K562 (cell line): ENCODE measurements around the gene FAM209A. TPM values are rescaled to one million over a fixed set of nuclear protein-coding genes. Genes with fewer than 3 reads are reported as not detected.
"Not testable (repeated sequence)": the region's sequence is repeated elsewhere in the genome, so short reads cannot be mapped to it uniquely, and the experiment has no call there.

ENCODE experiments used
- ATAC-seq: fragments of 200-7000 bp; cut with Tn5 transposase; 3 replicates; pipeline ENCODE4 v1.9.1; 2020; ENCODE audit warnings: moderate library complexity
- BruUV-seq: library from RNA; stranded (reverse); fragments of 400-500 nt; replicated peaks from 2 replicates; lab custom pipeline; 2021; lab: Mats Ljungman, UMichigan
- CTCF ChIA-PET: fragments of 300-600 bp; formaldehyde crosslinking; extraction: SDS; loops from one replicate; lab custom pipeline; 2021; ENCODE audit warnings: low intra/inter-chr PET ratio; lab: Yijun Ruan, JAX
- POLR2A ChIA-PET: fragments of 300-600, 350-650 bp; sonication (Branson Sonifier 250); formaldehyde crosslinking; extraction: SDS; loops from one replicate; lab custom pipeline; 2021; ENCODE audit warnings: antibody characterized with exemption, inconsistent platforms; lab: Yijun Ruan, JAX
- DNase-seq, 4 experiments: peaks; one replicate each; pipeline versions ENCODE4 v3.0.0 to v3.0.0-alpha.2; 2011 to 2018; ENCODE audit warnings: low spot score in 3 of 4, mixed read lengths in 3 of 4; ENCODE audit errors: extremely low read depth in 1 of 4
- FAIRE-seq: peaks from 2 replicates; lab custom pipeline; 2011; peaks lifted over from hg19 to GRCh38; lab: Jason Lieb, UNC
- H2AFZ ChIP-seq: 2 replicates; pipeline ENCODE4 v1.6.0; 2011; ENCODE audit warnings: low read depth, low read length, control low read depth, inconsistent platforms
- H3K27ac ChIP-seq: fragments of 200-600 bp; 3 replicates; pipeline ENCODE4 v1.8.0; 2011; ENCODE audit warnings: low read depth, mild to moderate bottlenecking, control low read depth, inconsistent platforms, low read length, moderate library complexity, mixed read lengths; ENCODE audit errors: extremely low read depth
- H3K27me3 ChIP-seq, 2 experiments: fragments of 300-600 bp in 1 of 2; 2 replicates in 1 of 2; 3 replicates in 1 of 2; pipeline versions ENCODE4 v1.6.0 to v1.8.0; 2011; ENCODE audit warnings: inconsistent platforms in 2 of 2, low read length in 2 of 2, mild to moderate bottlenecking in 1 of 2, mixed read lengths in 1 of 2, moderate library complexity in 1 of 2; ENCODE audit not compliant: control insufficient read depth in 2 of 2, insufficient read depth in 2 of 2
- H3K36me3 ChIP-seq: fragments of 300-600 bp; 3 replicates; pipeline ENCODE4 v1.8.0; 2011; ENCODE audit warnings: mild to moderate bottlenecking, low read length, inconsistent platforms; ENCODE audit not compliant: control insufficient read depth, insufficient read depth
- H3K4me1 ChIP-seq, 2 experiments: fragments of 200-600 bp in 1 of 2; replicated peaks in 1 of 2; 2 replicates in 1 of 2; 3 replicates in 1 of 2; pipeline versions ENCODE4 v1.5.1 to v1.8.0; 2011; ENCODE audit warnings: inconsistent platforms in 2 of 2, low read length in 2 of 2, mild to moderate bottlenecking in 1 of 2, mixed read lengths in 1 of 2, moderate library complexity in 1 of 2; ENCODE audit not compliant: control insufficient read depth in 2 of 2, insufficient read depth in 2 of 2
- H3K4me2 ChIP-seq: 2 replicates; pipeline ENCODE4 v1.6.1; 2011; ENCODE audit warnings: low read length, control low read depth, inconsistent platforms, mixed read lengths; ENCODE audit not compliant: insufficient read depth
- H3K4me3 ChIP-seq: fragments of 200-600 bp; sonication (generic), shearing (Covaris generic); 2 replicates; pipeline ENCODE4 v1.5.1; 2016; ENCODE audit warnings: control low read depth, inconsistent platforms
- H3K79me2 ChIP-seq: fragments of 200-600 bp; 3 replicates; pipeline ENCODE4 v1.8.0; 2011; ENCODE audit warnings: low read length, inconsistent platforms; ENCODE audit not compliant: control insufficient read depth, insufficient read depth
- H3K9ac ChIP-seq, 2 experiments: 2 replicates each; pipeline versions ENCODE4 v1.6.0 to v1.6.1; 2011; ENCODE audit warnings: low read depth in 2 of 2, low read length in 2 of 2, control low read depth in 1 of 2, inconsistent platforms in 1 of 2, mild to moderate bottlenecking in 1 of 2, mixed read lengths in 1 of 2; ENCODE audit not compliant: insufficient read depth in 1 of 2
- H3K9me1 ChIP-seq: one replicate; pipeline ENCODE4 v1.6.0; 2011; ENCODE audit warnings: inconsistent platforms, mild to moderate bottlenecking, low read length, moderate library complexity; ENCODE audit not compliant: control insufficient read depth, insufficient read depth
- H3K9me3 ChIP-seq: replicated peaks from 2 replicates; pipeline ENCODE4 v1.5.1; 2011; ENCODE audit warnings: low read depth, low read length, inconsistent platforms; ENCODE audit not compliant: control insufficient read depth, insufficient read depth
- H4K20me1 ChIP-seq: replicated peaks from 2 replicates; pipeline ENCODE4 v1.6.1; 2011; ENCODE audit warnings: low read length, inconsistent platforms, mixed read lengths; ENCODE audit not compliant: control insufficient read depth, insufficient read depth
- ARHGAP35 ChIP-seq: fragments of 450-650 bp; IDR thresholded peaks from 2 replicates; pipeline ENCODE4 v1.6.1; 2018; ENCODE audit not compliant: partially characterized antibody
- FOXP1 ChIP-seq: sonication (generic); formaldehyde crosslinking; IDR thresholded peaks from 2 replicates; pipeline ENCODE4 v1.8.0; 2022; ENCODE audit warnings: mild to moderate bottlenecking, missing genetic modification reagents
- HDAC8 ChIP-seq: fragments of 450-650 bp; IDR thresholded peaks from 2 replicates; pipeline ENCODE4 v1.6.1; 2016; ENCODE audit warnings: mild to moderate bottlenecking, missing genetic modification characterization, moderate library complexity, missing compliant biosample characterization
- HOXB6 ChIP-seq: fragments of 250-450 bp; sonication (Bioruptor Pico); IDR thresholded peaks from 2 replicates; pipeline ENCODE4 v1.5.1; 2022; ENCODE audit warnings: mild to moderate bottlenecking, borderline replicate concordance
- MCM2 ChIP-seq: fragments of 450-650 bp; IDR thresholded peaks from 2 replicates; pipeline ENCODE4 v1.6.1; 2017; ENCODE audit warnings: low read depth, mild to moderate bottlenecking
- MTA3 ChIP-seq: fragments of 450-650 bp; formaldehyde crosslinking; IDR thresholded peaks from 2 replicates; pipeline ENCODE4 v1.6.1; 2017; ENCODE audit warnings: mild to moderate bottlenecking, borderline replicate concordance
- MYNN ChIP-seq, 2 experiments: sonication (generic); formaldehyde crosslinking in 1 of 2; IDR thresholded peaks; 2 replicates each; pipeline versions ENCODE4 v1.5.0 to v1.6.1; 2016 to 2020; ENCODE audit warnings: antibody characterized with exemption in 1 of 2, missing genetic modification reagents in 1 of 2
- NR2C2 ChIP-seq, 2 experiments: fragments of 200-800 bp in 1 of 2; sonication (Bioruptor generic) in 1 of 2; sonication (generic) in 1 of 2; formaldehyde crosslinking in 1 of 2; IDR thresholded peaks; 2 replicates each; pipeline versions ENCODE4 v1.6.1 to v1.8.0; 2016 to 2022; ENCODE audit warnings: mild to moderate bottlenecking in 1 of 2, missing compliant biosample characterization in 1 of 2, missing genetic modification characterization in 1 of 2, missing genetic modification reagents in 1 of 2
- PPARD ChIP-seq: fragments of 250-450 bp; sonication (Bioruptor Pico); IDR thresholded peaks from 2 replicates; pipeline ENCODE4 v1.8.0; 2022; ENCODE audit warnings: inconsistent platforms, mild to moderate bottlenecking, moderate library complexity
- RCOR1 ChIP-seq, 2 experiments: IDR thresholded peaks; 2 replicates each; pipeline ENCODE4 v1.6.1; 2012; ENCODE audit warnings: low read depth in 2 of 2, low read length in 2 of 2, borderline replicate concordance in 1 of 2, improper control_type of control experiment in 1 of 2
- SPI1 ChIP-seq: IDR thresholded peaks from 2 replicates; pipeline ENCODE4 v1.6.1; 2011; ENCODE audit warnings: low read depth, low read length, control low read depth, borderline replicate concordance
- TCF7L2 ChIP-seq: fragments of 150-350 bp; IDR thresholded peaks from 2 replicates; pipeline ENCODE4 v1.6.1; 2016; ENCODE audit warnings: low read depth, mild to moderate bottlenecking, low read length, moderate library complexity
- ZFP1 ChIP-seq: fragments of 450-650 bp; formaldehyde crosslinking; IDR thresholded peaks from 2 replicates; pipeline ENCODE4 v1.4.0; 2020; ENCODE audit warnings: mild to moderate bottlenecking, mixed read lengths
- ZNF316 ChIP-seq: fragments of 450-650 bp; IDR thresholded peaks from 2 replicates; pipeline ENCODE4 v1.6.1; 2016
- ZNF384 ChIP-seq: IDR thresholded peaks from 2 replicates; pipeline ENCODE4 v1.6.1; 2012; ENCODE audit warnings: low read depth, low read length, improper control_type of control experiment
- ZNF830 ChIP-seq: fragments of 250-450 bp; sonication (Bioruptor Pico); IDR thresholded peaks from 2 replicates; pipeline ENCODE4 v1.5.0; 2021; ENCODE audit warnings: mild to moderate bottlenecking
- ZSCAN29 ChIP-seq: fragments of 450-650 bp; IDR thresholded peaks from 2 replicates; pipeline ENCODE4 v1.6.1; 2017
- WGBS: fragments of 100-300 bp; shearing (Covaris generic); methylation state at CpG from one replicate; pipeline ENCODE4 v1.1.6; 2016; ENCODE audit warnings: low coverage, mixed read lengths; ENCODE audit not compliant: insufficient coverage; ENCODE audit errors: missing lambda C conversion rate; 5-methylcytosine and 5-hydroxymethylcytosine counted together
- in situ Hi-C: fragments of 300-500 bp; cut with MboI; formaldehyde crosslinking; loops from 4 replicates; pipeline ENCODE4 v1.15.0; 2018; ENCODE audit warnings: inconsistent platforms, mixed read lengths
- intact Hi-C: fragments of 100-400 bp; cut with micrococcal nuclease; formaldehyde crosslinking; loops from 2 replicates; pipeline ENCODE4 v1.14.2; 2022
- polyA plus RNA-seq, 8 experiments: library from polyadenylated mRNA; depleted of rRNA in 4 of 8; stranded (reverse) in 5 of 8; unstranded in 3 of 8; fragments of >200 nt; fragmentation: Nextera tagmentation in 2 of 8; fragmentation: Illumina TruSeq in 1 of 8; extraction: Ambion mirVana in 2 of 8; extraction: Trizol in 1 of 8; gene quantifications; 2 replicates each; pipeline versions ENCODE4 v1.2.1 to v1.2.3, GENCODE V29; 2011 to 2014; ENCODE audit warnings: inconsistent platforms in 1 of 8, missing spikeins in 1 of 8
- total RNA-seq, 7 experiments: library from RNA; depleted of rRNA in 6 of 7; stranded (reverse); fragments of >200 nt in 6 of 7; fragmentation: Illumina TruSeq in 2 of 7; extraction: Trizol in 2 of 7; gene quantifications; 2 replicates each; pipeline versions ENCODE4 v1.2.1 to v1.2.3, GENCODE V29; 2011 to 2021; ENCODE audit warnings: low replicate concordance in 1 of 7
- TF ChIP-seq, protein P1 (sequence below): fragments of 250-450 bp; sonication (Bioruptor Pico); IDR thresholded peaks from 2 replicates; pipeline ENCODE4 v1.5.0; 2022; ENCODE audit warnings: mild to moderate bottlenecking
- TF ChIP-seq, protein P2 (sequence below): sonication (generic); formaldehyde crosslinking; IDR thresholded peaks from 2 replicates; pipeline ENCODE4 v1.8.0; 2022; ENCODE audit warnings: mild to moderate bottlenecking, missing genetic modification reagents
- TF ChIP-seq, protein P3 (sequence below): sonication (generic); formaldehyde crosslinking; IDR thresholded peaks from 2 replicates; pipeline ENCODE4 v1.8.0; 2023; ENCODE audit warnings: mild to moderate bottlenecking, missing genetic modification reagents

The FAM209A gene
- total and polyA plus RNA-seq, 9 of the 15 experiments (the other 6 are each of a cell fraction or from before 2014, with no cell fraction given): 0.08 to 0.15 (median 0.11) TPM; not detected in 6

- ATAC-seq: no peak
- no TSS peak for BruUV-seq
- CTCF ChIA-PET: no interaction called here
Measured at GRCh38 chr20:56558968-56559367, 34.4 kb downstream of the FAM209A start.

DNA sequence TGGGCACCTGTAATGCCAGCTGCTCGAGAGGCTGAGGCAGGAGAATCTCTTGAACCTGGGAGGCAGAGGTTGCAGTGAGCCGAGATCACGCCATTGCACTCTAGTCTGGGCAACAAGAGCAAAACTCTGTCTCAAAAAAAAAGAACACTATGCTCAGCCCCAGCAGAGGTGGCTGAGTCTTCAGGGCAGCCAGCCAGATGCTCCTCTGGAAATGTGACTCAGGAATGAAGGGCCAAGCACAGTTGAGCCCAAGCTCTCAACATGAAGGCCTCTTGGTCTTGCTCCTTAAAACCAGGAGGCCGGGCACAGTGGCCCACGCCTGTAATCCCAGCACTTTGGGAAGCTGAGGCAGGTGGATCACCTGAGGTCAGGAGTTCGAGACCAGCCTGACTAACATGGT lies 40.0 kb downstream of the FAM209A start:
- H3K9ac ChIP-seq, H3K4me3 ChIP-seq, H3K9me1 ChIP-seq, H4K20me1 ChIP-seq, H3K4me2 ChIP-seq, H3K79me2 ChIP-seq, H3K36me3 ChIP-seq, BruUV-seq, H3K9me3 ChIP-seq, POLR2A ChIA-PET, H2AFZ ChIP-seq, CTCF ChIA-PET, FAIRE-seq, intact Hi-C loops, in situ Hi-C loops, H3K27ac ChIP-seq, H3K4me1 ChIP-seq, DNase-seq, ATAC-seq: not testable (repeated sequence)
- 3% methylated on average over 6 of the region's 6 CpGs for WGBS
- peaks cover 11 to 16% of the 10 kb centered on the region in 2 experiments; a peak in 2 of 5 replicates for H3K27me3 ChIP-seq

More at GRCh38 chr20:56558968-56559367, 34.4 kb downstream of the FAM209A start:
- DNase-seq: no peak
- H4K20me1 ChIP-seq: no peaks in the 10 kb centered on the region
- H3K4me2 ChIP-seq: no peak overlapping the region
- no peaks in the 10 kb centered on the region for H3K79me2 ChIP-seq
- H3K4me1 ChIP-seq: peaks cover 0 to 6% of the 10 kb centered on the region in 2 experiments; a peak in 1 of 5 replicates
- no peak overlapping the region for H3K4me3 ChIP-seq
- no peak overlapping the region; the same call in 2 of the 3 replicates for H3K27ac ChIP-seq
- in situ Hi-C loops: no loop called here
- peaks cover 11 to 34% of the 10 kb centered on the region in 2 experiments; a peak in 4 of 5 replicates for H3K27me3 ChIP-seq
- no peaks in the 10 kb centered on the region for H3K9me1 ChIP-seq
- H3K9me3 ChIP-seq: no peaks in the 10 kb centered on the region
- H2AFZ ChIP-seq: no peak overlapping the region
- intact Hi-C loops: loop anchor here (10.0 kb wide), 1 partner anchor 786 kb away; no protein-coding TSS in a partner anchor
- POLR2A ChIA-PET: no interaction called here
- no peaks in the 10 kb centered on the region for H3K36me3 ChIP-seq
- 1% methylated on average over 6 of the region's 6 CpGs for WGBS
- H3K9ac ChIP-seq: no peak overlapping the region
- TF ChIP-seq PPARD (CRISPR knock-in tag): no peak
- TF ChIP-seq FOXP1: no peak
- no peak for TF ChIP-seq NR2C2 (CRISPR knock-in tag; IDR thresholded peaks at IDR 0.05)
- no peak for TF ChIP-seq NR2C2 (tag; IDR thresholded peaks at IDR 0.05)
- TF ChIP-seq ARHGAP35: no peak
- TF ChIP-seq, protein P1, sequence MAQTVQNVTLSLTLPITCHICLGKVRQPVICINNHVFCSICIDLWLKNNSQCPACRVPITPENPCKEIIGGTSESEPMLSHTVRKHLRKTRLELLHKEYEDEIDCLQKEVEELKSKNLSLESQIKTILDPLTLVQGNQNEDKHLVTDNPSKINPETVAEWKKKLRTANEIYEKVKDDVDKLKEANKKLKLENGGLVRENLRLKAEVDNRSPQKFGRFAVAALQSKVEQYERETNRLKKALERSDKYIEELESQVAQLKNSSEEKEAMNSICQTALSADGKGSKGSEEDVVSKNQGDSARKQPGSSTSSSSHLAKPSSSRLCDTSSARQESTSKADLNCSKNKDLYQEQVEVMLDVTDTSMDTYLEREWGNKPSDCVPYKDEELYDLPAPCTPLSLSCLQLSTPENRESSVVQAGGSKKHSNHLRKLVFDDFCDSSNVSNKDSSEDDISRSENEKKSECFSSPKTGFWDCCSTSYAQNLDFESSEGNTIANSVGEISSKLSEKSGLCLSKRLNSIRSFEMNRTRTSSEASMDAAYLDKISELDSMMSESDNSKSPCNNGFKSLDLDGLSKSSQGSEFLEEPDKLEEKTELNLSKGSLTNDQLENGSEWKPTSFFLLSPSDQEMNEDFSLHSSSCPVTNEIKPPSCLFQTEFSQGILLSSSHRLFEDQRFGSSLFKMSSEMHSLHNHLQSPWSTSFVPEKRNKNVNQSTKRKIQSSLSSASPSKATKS (CRISPR knock-in tag): no peak
- no peak for TF ChIP-seq TCF7L2
- TF ChIP-seq, protein P2, sequence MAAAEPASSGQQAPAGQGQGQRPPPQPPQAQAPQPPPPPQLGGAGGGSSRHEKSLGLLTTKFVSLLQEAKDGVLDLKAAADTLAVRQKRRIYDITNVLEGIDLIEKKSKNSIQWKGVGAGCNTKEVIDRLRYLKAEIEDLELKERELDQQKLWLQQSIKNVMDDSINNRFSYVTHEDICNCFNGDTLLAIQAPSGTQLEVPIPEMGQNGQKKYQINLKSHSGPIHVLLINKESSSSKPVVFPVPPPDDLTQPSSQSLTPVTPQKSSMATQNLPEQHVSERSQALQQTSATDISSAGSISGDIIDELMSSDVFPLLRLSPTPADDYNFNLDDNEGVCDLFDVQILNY: no peak
- TF ChIP-seq MTA3: no peak
- TF ChIP-seq ZFP1: no peak
- TF ChIP-seq MYNN (IDR thresholded peaks at IDR 0.05): no peak
- TF ChIP-seq MYNN (CRISPR knock-in tag; IDR thresholded peaks at IDR 0.05): no peak
- no peak for TF ChIP-seq ZNF384
- no peak for TF ChIP-seq HOXB6 (CRISPR knock-in tag)
- no peak for TF ChIP-seq ZNF830 (CRISPR knock-in tag)
- TF ChIP-seq ZSCAN29: no peak
- TF ChIP-seq HDAC8 (tag): no peak
- TF ChIP-seq RCOR1 (IDR thresholded peaks at IDR 0.05; ENCODE audit: borderline replicate concordance in 1 of 2, low read depth in 2 of 2, low read length in 2 of 2): no peak
- TF ChIP-seq, protein P3, sequence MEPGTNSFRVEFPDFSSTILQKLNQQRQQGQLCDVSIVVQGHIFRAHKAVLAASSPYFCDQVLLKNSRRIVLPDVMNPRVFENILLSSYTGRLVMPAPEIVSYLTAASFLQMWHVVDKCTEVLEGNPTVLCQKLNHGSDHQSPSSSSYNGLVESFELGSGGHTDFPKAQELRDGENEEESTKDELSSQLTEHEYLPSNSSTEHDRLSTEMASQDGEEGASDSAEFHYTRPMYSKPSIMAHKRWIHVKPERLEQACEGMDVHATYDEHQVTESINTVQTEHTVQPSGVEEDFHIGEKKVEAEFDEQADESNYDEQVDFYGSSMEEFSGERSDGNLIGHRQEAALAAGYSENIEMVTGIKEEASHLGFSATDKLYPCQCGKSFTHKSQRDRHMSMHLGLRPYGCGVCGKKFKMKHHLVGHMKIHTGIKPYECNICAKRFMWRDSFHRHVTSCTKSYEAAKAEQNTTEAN (CRISPR knock-in tag): no peak
- TF ChIP-seq ZNF316: no peak
- TF ChIP-seq SPI1: no peak
- no peak for TF ChIP-seq MCM2
- no peak for FAIRE-seq
